HG03469 (cell line): ENCODE measurements around the gene NEURL4.

Experiments
- ATAC-seq: cut with Tn5 transposase; IDR thresholded peaks from one replicate; pipeline ENCODE4 v1.9.1; 2021; ENCODE audit warnings: mild to moderate bottlenecking, moderate library complexity, moderate number of reproducible peaks; ENCODE audit not compliant: unreplicated experiment

Gene NEURL4

GRCh38 chr17:7306911-7307685 is 22.0 kb downstream of the NEURL4 start, which contains the start of gene EIF5A:
TSS of gene EIF5A (plus strand) at chr17:7307628. CDS start at chr17:7309636, 2,008 bp downstream.
- ATAC-seq: peak; percentile 43

GRCh38 chr17:7304179-7304578 is 25.0 kb downstream of the NEURL4 start:
- no peak for ATAC-seq

GRCh38 chr17:7296189-7296861 is 32.8 kb downstream of the NEURL4 start:
- no peak for ATAC-seq

GRCh38 chr17:7295230-7296180 is 33.6 kb downstream of the NEURL4 start:
- no peak for ATAC-seq

GRCh38 chr17:7294614-7295153 is 34.5 kb downstream of the NEURL4 start, which contains the start of gene YBX2:
TSS of gene YBX2 (minus strand) at chr17:7294639. CDS start at chr17:7294500, 139 bp downstream.
- ATAC-seq: no peak

GRCh38 chr17:7293816-7294613 is 35.1 kb downstream of the NEURL4 start:
- no peak for ATAC-seq

GRCh38 chr17:7293159-7293558 is 36.0 kb downstream of the NEURL4 start:
- ATAC-seq: no peak

- ATAC-seq: no peak
These were observed 36.4 kb downstream of the NEURL4 start for GRCh38 chr17:7292729-7293128.

GRCh38 chr17:7292194-7292593 is 36.9 kb downstream of the NEURL4 start:
- ATAC-seq: no peak

GRCh38 chr17:7290685-7291084 is 38.5 kb downstream of the NEURL4 start:
- ATAC-seq: no peak

- no peak for ATAC-seq
These were observed 39.0 kb downstream of the NEURL4 start for GRCh38 chr17:7290166-7290565.

GRCh38 chr17:7289256-7290032 is 39.7 kb downstream of the NEURL4 start:
- ATAC-seq: no peak

- no peak for ATAC-seq
These were observed 43.5 kb downstream of the NEURL4 start for GRCh38 chr17:7285679-7286078.

- ATAC-seq: no peak
These were observed 44.2 kb downstream of the NEURL4 start for GRCh38 chr17:7284911-7285310.

- ATAC-seq: no peak
These were observed 45.5 kb downstream of the NEURL4 start for GRCh38 chr17:7283471-7284216.

- no peak for ATAC-seq
These were observed 46.3 kb downstream of the NEURL4 start for GRCh38 chr17:7282752-7283321.

GRCh38 chr17:7281953-7282751 is 47.0 kb downstream of the NEURL4 start:
- ATAC-seq: no peak
